Thoracic aorta (tissue), 2 donors: Measurements from ENCODE around the gene SLC39A3. TPM values are rescaled to one million over a fixed set of nuclear protein-coding genes. Genes with fewer than 3 reads are reported as not detected.

Source experiments
- ATAC-seq: fragments of 150-250 bp; one replicate; pipeline ENCODE4 v1.8.0; 2017; ENCODE audit warnings: low read depth; ENCODE audit not compliant: insufficient number of reproducible peaks, low FRiP score
- DNase-seq: peaks from one replicate; pipeline ENCODE4 v3.0.0-alpha.2; 2020; ENCODE audit warnings: low spot score
- H3K27ac ChIP-seq, 2 donors: fragments of 200-600 bp; sonication (generic); 1 replicate in 1 of 2; 2 replicates in 1 of 2; pipeline ENCODE4 v1.5.1; 2016; ENCODE audit warnings: mild to moderate bottlenecking in 2 of 2, moderate library complexity in 2 of 2
- H3K27me3 ChIP-seq: fragments of 200-600 bp; sonication (generic); replicated peaks from 2 replicates; pipeline ENCODE4 v1.6.0; 2016; ENCODE audit warnings: mild to moderate bottlenecking; ENCODE audit not compliant: insufficient read depth
- H3K36me3 ChIP-seq: fragments of 200-600 bp; sonication (generic); one replicate; pipeline ENCODE4 v1.5.1; 2016
- H3K4me1 ChIP-seq, 2 donors: fragments of 200-600 bp; sonication (generic); 1 replicate in 1 of 2; 2 replicates in 1 of 2; pipeline versions ENCODE4 v1.5.1 to v1.6.0; 2016; ENCODE audit warnings: low read depth in 2 of 2, mild to moderate bottlenecking in 1 of 2; ENCODE audit not compliant: control insufficient read depth in 1 of 2
- H3K4me3 ChIP-seq: fragments of 200-600 bp; sonication (generic); 2 replicates; pipeline ENCODE4 v1.5.1; 2016; ENCODE audit warnings: mild to moderate bottlenecking
- H3K9me3 ChIP-seq: fragments of 200-600 bp; sonication (generic); 2 replicates; pipeline ENCODE4 v1.5.1; 2016
- total RNA-seq, 2 donors: library from RNA; depleted of rRNA; stranded (reverse); fragments of >200 nt; gene quantifications; one replicate each; pipeline versions ENCODE4 v1.1.0 to v1.2.3, GENCODE V29; 2016
- TF ChIP-seq, protein P1 (sequence below): fragments of 200-600 bp; sonication (generic); IDR thresholded peaks from one replicate; pipeline ENCODE4 v1.5.1; 2019; ENCODE audit warnings: antibody characterized with exemption

The SLC39A3 gene
- total RNA-seq, 2 donors from 2014 or later: 26.6 to 37.6 TPM

DNA sequence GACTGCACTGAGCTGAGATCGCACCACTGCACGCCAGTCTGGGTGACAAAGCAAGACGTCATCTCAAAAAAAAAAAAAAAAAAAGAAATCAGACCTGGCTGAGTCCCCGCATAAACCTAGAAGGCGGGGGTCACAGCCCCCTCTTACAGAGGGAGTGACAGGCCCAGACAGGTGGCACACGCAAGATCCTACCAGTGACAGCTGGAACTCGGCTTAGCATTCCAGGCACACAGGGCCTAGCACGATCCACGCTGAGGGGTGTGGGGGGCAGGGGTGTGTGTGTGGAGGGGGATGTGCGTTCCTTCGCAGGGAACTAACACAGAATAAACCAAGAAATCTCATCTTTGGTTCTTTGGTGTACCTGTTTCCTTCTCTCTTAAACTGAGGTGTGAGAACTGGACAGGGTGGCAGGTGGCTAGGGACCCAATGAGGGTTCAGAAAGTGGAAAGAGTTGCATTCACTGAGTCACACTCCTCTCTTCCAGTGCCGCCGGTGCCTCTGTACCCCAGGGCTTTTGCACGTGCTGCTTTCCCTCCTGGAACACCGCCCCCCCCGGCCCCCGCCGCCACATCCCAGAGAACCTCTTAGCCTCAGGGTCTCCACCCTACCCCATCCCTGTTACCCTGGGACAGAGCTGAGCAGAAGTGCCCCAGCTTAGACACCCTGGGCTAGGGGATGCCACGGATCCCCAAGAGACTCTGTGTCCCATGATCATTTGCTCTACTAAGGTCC is 38.3 kb upstream of the SLC39A3 start:
- H3K4me1 ChIP-seq: peaks cover 7 to 23% of the 10 kb centered on the region in 2 donors

DNA sequence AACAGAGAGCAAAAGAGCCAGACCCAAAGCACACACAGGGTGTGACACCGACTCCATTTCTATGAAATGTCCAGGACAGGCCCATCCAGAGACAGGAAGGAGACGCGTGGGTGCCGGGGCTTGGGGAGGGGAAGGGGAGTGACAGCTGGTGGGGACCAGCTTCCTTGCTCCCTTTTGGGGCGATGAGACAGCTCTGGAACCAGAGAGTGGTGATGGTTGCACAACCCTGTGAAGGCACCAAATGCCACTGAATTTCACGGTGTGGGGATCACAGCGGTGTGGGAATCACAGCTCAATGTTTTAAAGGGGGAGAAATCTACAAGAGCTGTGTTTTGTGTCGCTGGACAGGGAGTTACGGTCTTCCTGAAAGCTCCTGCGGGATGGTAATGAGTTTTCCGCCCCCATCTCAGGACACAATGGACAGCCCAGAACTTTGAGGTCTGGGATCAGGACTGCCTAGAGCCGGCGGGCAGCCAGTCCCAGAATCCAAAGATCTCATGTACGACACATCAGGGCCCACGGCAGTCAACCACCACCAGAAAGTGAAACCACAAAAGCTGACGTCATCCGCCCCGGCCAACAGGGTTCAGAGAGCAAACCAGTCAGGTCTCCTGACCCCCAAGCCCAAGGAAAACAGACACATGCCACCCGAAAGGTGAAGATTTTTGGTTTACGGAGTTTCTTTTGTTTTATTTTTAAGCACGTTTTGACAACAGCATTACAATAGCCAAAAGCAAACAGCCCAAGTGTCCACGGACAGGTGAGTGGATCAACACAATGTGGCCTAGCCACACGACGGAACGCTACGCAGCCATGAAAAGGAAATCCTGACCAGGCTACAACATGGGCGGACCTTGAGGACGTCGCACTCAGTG is 36.0 kb upstream of the SLC39A3 start:
- peak overlapping the region; percentile 29 for H3K4me3 ChIP-seq
- TF ChIP-seq, protein P1, sequence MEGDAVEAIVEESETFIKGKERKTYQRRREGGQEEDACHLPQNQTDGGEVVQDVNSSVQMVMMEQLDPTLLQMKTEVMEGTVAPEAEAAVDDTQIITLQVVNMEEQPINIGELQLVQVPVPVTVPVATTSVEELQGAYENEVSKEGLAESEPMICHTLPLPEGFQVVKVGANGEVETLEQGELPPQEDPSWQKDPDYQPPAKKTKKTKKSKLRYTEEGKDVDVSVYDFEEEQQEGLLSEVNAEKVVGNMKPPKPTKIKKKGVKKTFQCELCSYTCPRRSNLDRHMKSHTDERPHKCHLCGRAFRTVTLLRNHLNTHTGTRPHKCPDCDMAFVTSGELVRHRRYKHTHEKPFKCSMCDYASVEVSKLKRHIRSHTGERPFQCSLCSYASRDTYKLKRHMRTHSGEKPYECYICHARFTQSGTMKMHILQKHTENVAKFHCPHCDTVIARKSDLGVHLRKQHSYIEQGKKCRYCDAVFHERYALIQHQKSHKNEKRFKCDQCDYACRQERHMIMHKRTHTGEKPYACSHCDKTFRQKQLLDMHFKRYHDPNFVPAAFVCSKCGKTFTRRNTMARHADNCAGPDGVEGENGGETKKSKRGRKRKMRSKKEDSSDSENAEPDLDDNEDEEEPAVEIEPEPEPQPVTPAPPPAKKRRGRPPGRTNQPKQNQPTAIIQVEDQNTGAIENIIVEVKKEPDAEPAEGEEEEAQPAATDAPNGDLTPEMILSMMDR: no peak
- no peak for DNase-seq
- peaks cover 0 to 11% of the 10 kb centered on the region in 2 donors for H3K4me1 ChIP-seq
- H3K27me3 ChIP-seq: no peaks in the 10 kb centered on the region
- H3K36me3 ChIP-seq: no peaks in the 10 kb centered on the region
- no peaks in the 10 kb centered on the region for H3K9me3 ChIP-seq
- ATAC-seq: no peak
- peak overlapping the region in 1 of 2 donors; percentile 36 for H3K27ac ChIP-seq

More for the DNA sequence above, 38.3 kb upstream of the SLC39A3 start:
- Histone ChIP-seq H3K9me3 (no peaks in the 10 kb centered on the region), H3K36me3 (no peaks in the 10 kb centered on the region), H3K27me3 (no peaks in the 10 kb centered on the region), H3K4me3 (no peak overlapping the region), H3K27ac (no peak overlapping the region)
- DNase-seq (no peak), ATAC-seq (no peak)
- TF ChIP-seq, protein P1: no peak

DNA sequence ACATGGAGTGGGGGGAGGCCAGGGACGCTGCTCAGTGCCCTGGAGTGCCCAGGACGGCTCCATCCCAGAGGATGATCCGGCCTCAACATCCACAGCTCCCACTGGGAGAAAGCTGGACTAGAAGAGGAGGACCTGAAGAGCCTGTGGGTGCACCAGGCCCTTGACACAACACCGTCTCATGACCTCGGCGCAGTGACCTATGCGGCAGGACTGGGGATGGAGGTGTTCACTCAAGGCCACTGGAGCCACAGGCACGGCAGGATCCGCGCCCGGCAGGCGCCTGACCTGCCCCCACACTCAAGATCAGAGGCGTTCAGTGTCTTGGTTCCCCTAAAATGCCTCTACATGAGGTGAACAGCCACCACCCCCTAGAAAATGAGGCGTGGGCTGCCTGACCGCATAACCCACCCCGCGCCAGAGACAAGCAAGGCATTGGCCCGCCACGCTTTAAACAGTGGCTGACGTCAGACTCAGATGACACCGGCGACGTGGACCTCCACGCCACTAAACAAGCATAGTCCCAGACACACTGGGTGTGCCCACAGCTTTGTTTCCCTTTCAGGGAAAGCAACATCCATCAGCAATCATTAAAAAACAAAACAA is 35.2 kb upstream of the SLC39A3 start:
- H3K4me1 ChIP-seq: peaks cover 0 to 14% of the 10 kb centered on the region in 2 donors
- no peaks in the 10 kb centered on the region for H3K27me3 ChIP-seq
- peak overlapping the region in 1 of 2 donors; percentile 36 for H3K27ac ChIP-seq
- peak overlapping the region; percentile 29 for H3K4me3 ChIP-seq
- DNase-seq: no peak
- no peaks in the 10 kb centered on the region for H3K36me3 ChIP-seq
- ATAC-seq: no peak
- no peaks in the 10 kb centered on the region for H3K9me3 ChIP-seq
- TF ChIP-seq, protein P1: no peak

DNA sequence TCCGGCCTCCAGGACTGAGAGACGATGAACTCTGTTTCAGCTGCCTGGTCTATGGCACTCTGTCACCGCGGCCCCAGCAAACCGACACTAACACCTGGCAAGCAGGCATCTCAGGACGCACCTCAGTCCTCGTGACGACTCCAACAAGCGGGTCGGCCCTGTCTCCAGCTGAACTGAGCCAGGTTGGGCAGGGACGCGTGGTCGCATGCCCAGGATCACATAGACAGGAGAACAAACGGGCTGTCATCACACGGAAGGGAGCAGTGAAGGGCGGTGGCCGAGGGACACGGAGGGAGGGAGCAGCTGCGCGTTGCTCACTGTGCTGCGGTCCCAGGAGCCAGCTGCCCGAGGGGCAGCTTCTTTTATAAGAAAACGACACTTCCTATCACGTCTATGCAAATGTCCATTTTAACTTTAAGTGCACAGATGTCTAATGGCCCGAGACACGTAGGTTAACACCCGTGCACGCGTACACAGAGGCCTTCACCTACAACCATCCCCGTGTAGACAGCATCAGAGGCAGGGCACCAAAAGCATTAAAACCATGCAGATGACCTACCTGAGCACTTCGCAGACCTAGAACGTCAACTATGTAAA is 34.4 kb upstream of the SLC39A3 start:
- Histone ChIP-seq H3K4me1 (peaks cover 0 to 14% of the 10 kb centered on the region in 2 donors), H3K4me3 (no peak overlapping the region), H3K9me3 (no peaks in the 10 kb centered on the region), H3K36me3 (no peaks in the 10 kb centered on the region), H3K27ac (no peak overlapping the region), H3K27me3 (no peaks in the 10 kb centered on the region)
- TF ChIP-seq, protein P1: no peak
- no peak for DNase-seq
- no peak for ATAC-seq
